ENCODE data around the gene COMMD6. TPM values are rescaled to one million over a fixed set of nuclear protein-coding genes. Genes with fewer than 3 reads are reported as not detected.
"Not testable (repeated sequence)": the region's sequence is repeated elsewhere in the genome, so short reads cannot be mapped to it uniquely, and the experiment has no call there.

Gene COMMD6
- 144 and 188 TPM in 2 replicates for total RNA-seq (2014; rRNA removed; shearing (Covaris generic))
- polyA plus RNA-seq (2015; cell fraction: cytosol; rRNA removed) = 85.7 and 131 TPM in 2 replicates
- 19.8 and 22.0 TPM in 2 replicates for polyA plus RNA-seq (2015; cell fraction: nucleus; rRNA removed)

DNA sequence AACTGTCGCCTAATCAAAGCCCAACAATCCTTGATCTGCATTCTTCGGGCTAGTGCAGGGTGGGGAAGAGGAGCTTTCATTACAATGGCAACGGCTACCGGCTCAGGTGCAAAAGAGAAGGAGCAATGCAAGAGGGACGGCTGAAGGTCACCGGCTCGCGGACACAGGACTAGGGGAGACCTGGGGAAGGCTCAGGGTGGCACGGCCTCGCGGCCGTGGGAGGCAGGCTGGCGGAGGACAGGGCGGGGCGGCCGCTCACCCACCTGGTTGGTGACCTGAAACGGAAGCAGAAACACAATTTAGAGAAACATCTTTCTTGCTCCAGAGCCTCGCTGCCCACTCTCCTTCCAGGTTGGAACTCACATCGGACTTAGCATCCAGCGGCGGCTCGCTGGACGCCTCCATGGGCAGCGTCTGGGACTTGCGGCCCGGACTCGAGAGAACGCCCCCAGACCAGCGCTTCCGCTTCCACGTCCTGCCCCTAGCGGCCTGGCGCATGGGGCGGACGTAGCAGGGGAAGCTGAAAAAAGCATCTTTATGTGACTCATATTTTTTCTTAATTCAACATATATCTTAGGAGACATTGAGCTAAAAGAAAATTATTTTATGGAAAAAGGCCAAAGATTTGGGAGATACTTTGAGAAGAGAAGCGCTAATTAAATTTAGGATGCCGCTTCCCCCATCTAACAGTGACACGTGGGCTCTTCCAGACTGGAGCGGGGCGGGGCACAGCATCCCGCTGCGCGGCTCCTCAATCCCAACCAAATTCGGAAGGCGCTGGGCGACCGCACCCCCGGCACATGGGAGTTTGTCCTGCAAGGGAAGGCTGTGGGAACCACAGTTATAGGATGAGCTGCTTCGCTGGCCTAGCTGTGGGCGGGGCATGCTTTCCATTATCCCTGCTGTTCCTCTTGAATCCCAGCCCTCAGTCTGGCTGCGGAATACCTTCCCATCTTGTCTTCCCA lies at the start of gene COMMD6:
Gene COMMD6, minus strand, starts transcription at position 441 of the 965 bp plus-strand sequence. Its CDS starts 36 bp downstream, at position 405.
- DNase-seq (ENCODE audit: low read depth) = peak; percentile 92

DNA sequence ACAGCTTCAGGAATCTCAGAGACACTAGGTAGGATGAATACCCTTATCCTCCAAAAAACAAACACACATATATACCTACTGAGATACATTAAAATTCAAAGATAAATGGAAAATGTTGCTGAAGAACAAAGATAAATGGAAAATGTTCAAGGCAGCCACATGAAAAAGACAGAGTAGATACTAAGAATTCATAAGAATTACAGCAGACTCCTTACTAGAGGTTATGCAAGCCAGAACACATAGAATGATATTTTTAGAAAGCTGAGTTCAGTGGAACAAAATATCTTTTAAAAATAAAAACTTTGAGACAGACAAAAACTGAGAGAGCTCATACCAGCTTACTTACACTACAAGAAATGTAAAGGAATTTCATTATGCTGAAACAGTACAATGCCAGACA lies 47.5 kb upstream of the COMMD6 start:
- no peak for DNase-seq (ENCODE audit: low read depth)

DNA sequence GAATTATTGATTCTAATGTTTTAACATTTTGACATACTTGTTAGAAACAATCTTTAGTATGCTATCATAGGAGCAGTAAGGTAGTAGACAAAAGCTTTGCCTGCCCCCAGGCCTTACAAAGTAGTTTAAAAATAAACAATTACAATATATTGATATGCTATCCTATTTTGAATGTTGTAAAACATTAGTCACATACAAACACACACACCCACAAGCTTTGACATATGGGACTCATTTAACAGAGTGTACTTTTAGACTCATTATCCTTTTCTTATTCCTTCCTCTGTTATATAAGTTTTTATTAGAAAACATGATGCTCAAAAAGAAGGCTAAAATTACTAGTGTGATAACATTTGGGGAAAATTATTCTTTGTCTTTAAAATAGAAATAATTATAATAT lies 45.5 kb upstream of the COMMD6 start:
- no peak for DNase-seq (ENCODE audit: low read depth)

DNA sequence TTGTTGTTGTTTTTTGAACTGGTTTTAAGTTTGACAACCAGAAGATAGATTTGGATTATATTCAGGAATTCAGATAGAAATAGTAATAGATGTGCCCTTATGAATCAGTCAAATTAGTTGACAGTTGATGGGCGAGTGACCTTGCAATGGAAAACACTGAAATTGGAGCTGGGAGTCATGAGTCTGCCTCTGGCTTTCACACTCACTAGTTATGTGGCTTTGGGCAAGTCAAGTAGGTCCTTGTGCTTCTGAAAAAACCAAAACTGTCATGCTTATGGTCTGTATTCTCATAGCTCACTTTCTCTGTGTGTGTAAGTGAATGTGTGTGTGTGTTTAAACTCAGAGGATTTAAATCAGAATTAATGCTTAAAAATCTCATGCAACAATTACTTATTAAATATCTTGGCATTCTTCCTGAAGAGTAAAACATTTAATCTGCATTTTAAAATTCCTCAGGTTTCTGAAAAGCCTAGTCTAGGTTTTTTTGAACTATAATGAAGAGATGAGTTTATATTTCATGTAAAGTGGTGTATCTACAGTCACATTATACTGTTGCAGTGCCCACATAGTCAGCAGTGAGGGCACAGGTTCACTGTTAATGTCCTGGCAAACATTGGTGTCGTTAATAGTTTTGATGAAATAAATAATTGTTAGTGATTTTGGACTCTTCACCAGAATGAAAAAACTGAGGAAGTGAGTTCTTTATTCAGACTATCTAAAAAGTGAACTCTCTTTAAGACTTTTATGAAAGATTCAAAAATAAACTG lies 44.4 kb upstream of the COMMD6 start:
- DNase-seq (ENCODE audit: low read depth) = no peak

DNA sequence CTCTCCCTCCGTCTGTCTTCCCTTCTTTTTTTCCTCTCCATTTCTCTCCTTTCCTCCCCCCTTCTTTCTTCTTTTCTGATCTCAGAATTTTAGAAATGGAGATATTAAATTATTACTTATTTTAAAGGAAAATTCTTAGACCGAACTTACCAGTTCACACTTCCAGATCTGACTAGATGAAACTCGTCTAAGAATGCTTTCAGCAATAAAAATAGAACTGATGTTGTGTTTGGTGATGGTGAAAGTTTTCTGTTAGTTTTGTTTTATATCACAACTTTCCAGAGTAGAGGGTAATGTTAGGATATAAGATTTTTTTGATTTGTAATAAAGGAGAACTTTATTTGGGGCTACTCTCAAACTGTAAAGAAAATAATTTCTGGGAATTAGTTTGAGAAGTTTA lies 41.9 kb upstream of the COMMD6 start:
- no peak for DNase-seq (ENCODE audit: low read depth)

DNA sequence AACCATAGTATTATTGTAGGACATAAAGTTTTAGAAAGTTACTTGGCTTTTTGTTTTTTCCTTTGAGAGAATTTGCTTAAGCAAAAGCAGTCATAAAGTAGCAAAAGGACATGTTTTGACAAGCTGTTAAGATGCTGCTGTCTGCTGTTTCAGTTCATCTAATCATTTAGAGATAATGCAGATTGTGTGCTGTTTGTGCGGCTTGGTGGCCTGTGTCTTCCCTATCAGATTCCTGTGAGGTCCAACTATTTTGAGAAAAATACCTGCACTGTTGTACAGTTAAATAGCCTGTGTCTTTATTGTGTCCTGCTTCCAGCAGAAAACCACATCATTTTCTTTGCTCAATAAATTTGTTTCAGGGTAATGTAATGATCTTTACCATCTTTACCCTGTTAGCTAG lies 31.9 kb upstream of the COMMD6 start:
- DNase-seq (ENCODE audit: low read depth) = no peak

DNA sequence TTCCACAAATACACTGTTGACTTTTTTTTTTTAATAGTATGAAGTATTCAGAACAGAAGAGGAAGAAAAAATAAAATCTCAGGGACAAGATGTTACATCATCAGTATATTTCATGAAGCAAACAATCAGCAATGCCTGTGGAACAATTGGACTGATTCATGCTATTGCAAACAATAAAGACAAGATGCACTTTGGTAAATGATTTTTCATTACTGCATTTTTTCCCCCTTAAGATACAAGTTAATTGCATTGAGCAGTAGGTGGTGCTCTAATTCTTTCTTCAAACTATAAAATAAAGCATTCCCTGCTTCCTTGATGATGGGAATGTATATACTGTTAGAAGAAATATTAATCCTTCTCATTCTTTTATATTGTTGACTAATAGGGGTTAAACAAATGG lies 29.0 kb upstream of the COMMD6 start:
- DNase-seq (ENCODE audit: low read depth) = peak; percentile 31

DNA sequence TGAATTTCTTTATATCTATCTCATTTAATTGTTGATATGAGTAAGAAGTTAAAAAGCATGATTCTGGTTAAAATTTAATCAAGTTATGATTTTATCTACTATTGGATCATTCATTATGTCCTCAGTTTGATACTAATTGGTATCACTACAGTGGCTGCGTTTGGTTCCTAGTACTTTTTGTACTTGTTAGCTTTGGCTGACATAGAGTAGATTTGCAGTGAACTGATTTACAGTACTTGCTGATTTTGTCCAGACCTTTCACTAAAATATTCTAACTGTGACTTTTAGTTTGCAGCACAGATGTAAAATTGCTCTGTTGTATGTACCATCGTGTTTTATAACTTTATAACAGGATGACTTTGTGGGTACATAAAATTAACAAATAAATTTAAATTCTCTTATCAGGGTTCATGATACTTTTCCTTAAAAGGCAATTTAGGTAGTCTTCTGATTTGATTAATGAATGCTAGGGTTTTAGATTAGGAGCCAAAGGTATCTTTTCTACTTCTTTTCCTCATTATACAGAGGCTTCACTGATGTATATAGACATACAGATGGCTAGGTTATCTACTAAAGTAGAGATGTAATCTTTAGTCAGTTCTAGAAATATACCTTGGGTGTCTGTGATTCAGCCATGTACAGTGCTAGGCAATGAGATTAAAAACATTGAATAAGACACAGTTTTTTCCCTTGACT lies 20.7 kb upstream of the COMMD6 start:
- no peak for DNase-seq (ENCODE audit: low read depth)

DNA sequence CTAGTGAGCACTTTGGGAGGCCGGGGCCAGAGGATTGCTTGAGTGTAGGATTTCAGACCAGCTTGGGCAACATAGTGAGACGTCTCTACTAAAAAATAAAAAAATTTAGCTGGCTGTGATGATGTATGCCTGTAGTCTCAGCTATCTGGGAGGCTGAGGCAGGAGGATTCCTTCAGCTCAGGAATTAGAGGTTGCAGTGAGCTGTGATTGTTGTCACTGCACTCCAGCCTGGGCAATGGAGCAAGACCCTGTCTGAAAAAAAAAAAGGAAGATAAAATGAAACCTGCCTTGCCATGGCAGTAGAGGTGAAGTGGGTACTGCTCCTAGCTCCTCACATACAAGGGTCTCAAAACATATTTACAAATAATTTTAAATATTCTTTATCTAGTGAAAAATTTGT lies 19.3 kb upstream of the COMMD6 start:
- DNase-seq (ENCODE audit: low read depth) = no peak

DNA sequence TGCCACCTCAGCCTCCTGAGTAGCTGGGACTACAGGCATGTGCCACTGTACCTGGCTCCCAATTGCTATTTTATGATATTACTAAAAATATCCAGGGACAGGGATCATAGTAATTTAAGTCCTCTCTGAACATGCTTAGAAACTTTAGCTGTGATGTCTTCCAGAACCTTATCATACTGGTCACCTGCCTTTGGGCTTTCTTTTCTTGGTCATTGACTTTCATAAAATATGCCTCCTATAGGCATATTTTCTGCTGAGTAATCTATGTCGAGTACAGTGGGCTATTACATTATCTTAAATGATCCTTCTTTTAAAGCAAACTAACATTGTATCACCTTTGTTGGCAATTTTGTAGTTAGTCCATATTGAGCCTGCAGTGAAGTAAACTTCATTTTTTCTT lies 18.2 kb upstream of the COMMD6 start:
- no peak for DNase-seq (ENCODE audit: low read depth)

DNA sequence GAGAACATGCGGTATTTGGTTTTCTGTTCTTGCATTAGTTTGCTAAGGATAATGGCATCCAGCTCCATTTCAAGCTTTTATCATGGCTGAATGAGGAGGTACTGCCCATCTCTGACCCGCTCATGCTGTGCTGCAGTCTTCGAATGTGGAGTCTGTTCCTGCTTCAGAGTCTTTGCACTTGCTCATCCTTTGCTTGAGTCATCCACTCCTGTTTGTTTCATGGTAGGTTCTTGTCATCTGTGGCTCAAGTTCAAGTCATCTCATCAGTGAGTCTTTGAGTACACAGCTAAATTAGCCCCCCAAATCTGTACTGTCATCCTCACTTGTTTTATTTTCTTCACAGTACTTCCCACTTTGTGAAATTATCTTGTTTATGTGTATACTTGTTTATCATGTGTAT lies 17.3 kb upstream of the COMMD6 start:
- no peak for DNase-seq (ENCODE audit: low read depth)

DNA sequence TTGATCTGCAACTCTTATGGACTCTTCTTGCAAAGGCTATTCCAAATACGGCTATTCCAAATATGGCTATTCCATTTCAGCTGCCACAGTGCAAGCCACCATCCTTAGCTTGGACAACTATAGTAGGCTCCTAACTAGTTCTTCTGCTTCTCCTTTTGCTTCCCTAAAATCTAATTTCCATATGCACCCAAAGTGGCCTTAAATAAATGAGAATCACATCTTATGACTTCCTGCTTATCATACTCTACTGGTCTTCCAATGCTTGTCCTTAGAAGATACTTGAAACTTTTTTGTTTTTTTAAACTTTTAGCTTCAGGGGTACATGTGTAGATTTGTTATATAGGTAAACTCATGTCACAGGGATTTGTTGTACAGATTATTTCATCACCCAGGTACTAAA lies 16.8 kb upstream of the COMMD6 start:
- DNase-seq (ENCODE audit: low read depth) = no peak

DNA sequence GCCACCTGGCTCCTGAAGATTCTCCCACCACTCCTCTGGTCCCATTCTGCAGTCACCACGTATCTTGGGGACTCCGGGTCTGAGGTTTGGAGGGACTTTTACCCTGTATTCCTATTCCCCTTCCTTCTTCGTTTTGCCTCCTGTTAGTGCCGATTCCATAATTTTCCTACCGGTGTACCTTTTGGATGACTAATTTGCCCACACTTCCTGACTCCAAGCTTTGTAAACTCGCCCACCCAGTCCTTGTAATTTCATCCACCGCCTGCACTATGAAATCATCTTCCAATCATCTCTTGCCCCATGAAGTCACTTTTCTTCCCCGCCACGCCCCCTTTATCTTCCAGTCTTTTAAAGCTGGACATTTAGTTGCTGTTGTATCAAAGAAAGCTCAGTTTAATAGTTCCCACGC lies 12.5 kb upstream of the COMMD6 start:
- DNase-seq (ENCODE audit: low read depth) = peak; percentile 87

DNA sequence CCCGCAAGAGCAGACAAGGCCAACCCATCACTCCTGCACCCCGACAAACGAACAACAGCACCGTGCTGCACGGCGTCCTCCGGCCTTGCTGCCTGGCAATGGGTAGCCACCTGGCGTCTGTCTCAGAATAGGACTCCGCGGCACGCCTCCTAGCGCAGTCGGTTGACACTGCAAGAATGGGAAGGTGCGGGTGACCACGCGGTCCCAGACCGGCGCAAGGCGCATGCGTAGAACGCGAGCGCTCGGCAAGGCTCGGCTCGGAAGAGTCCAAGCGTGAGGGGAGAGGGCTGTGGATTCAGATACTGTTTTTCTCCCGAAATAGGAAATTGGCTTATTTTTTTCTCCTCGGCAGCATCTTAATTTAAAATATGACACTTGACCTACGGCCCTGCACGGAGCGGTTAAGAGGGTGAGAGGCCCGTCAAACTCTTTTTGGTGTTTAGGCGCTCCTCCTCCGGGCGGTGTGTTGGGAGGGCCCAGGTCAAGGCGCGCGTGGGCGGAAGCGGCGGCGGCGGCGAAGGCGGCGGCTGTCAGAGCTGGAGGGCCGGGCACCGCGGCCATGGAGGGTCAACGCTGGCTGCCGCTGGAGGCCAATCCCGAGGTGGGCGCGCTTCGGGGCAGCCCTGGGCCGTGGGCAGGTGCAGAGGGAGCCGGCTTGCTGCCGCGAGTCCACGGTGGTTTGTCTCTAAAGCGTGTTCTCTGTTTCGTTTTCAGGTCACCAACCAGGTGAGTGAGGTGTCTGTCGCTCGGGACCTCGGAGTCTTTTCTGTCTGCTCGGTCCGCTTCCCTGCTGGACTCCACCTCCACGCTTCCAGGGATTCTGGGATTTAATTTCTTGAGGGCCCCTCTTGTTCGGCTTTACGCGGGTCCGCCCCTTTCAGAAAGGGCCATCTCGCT lies 11.9 kb upstream of the COMMD6 start, which contains the start of gene UCHL3:
Gene UCHL3, plus strand, starts transcription at position 530 of the 897 bp plus-strand sequence. Its CDS starts 30 bp downstream, at position 560.
- DNase-seq (ENCODE audit: low read depth) = peak; percentile 91

DNA sequence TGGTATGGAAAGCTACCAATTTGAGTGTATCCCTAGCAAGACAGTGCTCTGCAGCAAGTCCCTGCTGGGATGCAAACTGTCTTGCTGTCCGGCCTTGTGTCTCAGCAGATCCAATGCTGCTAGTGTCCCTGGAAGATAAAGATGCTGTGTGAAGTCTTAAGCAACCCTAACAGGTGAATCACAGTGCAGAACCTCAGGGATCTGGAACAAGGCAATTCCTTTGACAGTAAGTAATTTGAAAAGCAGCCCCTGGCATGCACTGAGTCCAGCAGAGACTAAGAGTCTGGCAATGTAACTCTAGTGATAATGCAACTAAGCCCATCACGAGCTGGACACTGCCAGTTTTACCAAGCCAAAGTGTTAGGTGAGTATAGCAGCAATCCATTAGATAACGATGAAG lies 10.3 kb upstream of the COMMD6 start:
- DNase-seq (ENCODE audit: low read depth) = no peak

DNA sequence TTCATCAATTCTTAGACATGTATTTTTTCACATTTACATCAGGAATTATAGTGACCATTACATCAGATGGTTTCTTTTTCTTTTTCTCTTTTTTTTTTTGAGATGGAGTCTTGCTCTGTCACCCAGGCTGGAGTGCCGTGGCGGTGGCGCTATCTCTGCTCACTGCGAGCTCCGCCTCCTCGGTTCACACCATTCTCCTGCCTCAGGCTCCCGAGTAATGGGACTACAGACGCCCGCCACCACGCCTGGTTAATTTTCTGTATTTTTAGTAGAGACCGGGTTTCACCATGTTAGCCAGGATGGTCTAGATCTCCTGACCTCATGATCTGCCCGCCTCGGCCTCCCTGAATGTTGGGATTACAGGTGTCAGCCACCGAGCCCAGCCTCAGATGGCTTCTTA lies 7.7 kb upstream of the COMMD6 start:
- DNase-seq (ENCODE audit: low read depth) = not testable (repeated sequence)

DNA sequence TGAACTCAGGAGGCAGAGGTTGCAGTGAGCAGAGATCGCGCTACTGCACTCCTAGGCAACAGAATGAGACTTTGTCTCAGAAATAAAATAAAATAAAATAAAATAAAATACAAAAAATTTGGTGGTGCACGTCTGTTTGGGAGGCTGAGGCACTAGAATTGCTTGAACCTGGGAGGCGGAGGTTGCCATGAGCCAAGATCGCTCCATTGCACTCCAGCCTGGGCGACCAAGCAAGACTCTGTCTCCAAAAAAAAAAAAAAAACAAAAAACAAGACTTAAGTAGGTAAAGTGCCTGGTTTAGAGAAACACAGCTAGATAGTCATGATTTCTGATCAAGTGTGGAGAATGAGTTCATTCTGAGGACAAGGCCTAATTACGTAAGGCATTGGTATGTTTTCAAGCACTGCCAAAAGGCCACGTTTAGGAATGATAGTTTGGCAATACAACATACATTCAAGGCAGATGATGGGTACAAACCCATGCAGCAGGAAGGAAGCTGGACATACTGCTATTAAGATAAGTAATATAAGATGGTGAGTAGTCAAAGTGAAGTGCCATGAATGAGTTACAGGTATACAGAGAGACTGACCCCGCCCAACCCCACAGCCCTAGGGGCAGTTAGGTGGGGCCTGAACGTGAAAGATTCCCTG lies 7.2 kb upstream of the COMMD6 start:
- no peak for DNase-seq (ENCODE audit: low read depth)

DNA sequence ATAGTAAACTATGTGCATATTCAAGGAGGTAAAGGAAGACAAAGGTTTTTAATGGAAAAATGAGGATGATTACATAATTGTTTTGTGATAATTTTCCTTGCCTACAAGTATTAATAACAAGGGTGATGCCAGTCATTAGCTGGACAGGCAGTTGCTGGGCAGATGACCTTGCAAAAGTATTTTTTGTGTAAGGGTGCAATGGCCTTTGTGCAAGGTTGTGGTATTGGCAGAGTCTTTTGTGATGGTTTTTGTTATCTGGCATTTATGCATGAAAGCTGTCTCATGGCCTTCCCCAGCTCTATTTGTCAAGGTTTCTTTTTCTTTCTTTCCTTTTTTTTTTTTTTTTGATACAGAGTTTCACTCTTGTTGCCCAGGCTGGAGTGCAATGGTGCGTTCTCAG lies 4.3 kb upstream of the COMMD6 start:
- no peak for DNase-seq (ENCODE audit: low read depth)

DNA sequence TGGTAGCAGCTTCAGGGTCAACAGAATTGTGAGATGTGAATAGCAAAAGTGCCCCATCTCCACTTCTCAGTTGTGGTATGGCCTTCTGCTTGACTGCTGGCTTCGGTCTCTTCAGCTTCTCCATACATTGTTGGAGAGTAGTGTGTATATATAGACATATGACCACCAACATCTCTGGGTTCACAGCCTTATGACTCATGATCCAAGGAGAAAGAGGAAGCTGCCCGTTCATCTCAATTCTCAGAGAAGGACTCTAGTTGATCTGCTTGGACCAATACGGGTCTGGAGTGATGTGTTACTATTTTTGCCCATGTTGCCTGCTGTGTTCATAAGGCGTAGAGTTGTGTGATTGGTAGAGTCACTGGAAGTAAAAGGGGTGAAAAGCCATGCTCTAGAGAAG lies 3.6 kb upstream of the COMMD6 start:
- DNase-seq (ENCODE audit: low read depth) = peak; percentile 58

DNA sequence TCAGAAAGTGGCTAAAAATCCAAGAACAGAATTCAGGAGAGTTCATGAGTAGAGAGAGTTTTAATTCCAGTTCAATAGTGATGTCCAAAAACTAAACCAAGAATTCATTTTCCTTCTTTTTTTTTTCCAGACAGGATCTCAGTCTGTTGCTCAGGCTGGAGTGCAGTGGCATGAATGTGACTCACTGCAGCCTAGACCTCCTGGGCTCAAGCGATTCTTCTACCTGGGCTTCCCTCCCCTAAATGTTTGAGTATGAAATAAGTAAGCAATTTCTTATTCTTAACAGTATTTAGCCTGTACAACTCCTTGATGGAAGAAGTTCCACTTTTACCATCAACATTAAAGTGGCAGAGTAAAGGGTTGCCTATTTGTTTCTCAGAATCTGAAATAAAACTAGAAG lies 3.8 kb downstream of the COMMD6 start:
- peak; percentile 18 for DNase-seq (ENCODE audit: low read depth)
